Neuronal stem cell (in vitro differentiated cells): ENCODE measurements around the gene NBAS.
"Not testable (repeated sequence)": the region's sequence is repeated elsewhere in the genome, so short reads cannot be mapped to it uniquely, and the experiment has no call there.

Source experiments
- DNase-seq: peaks from one replicate; pipeline ENCODE4 v3.0.0-alpha.2; 2013; ENCODE audit warnings: low spot score
- H2AFZ ChIP-seq: one replicate; pipeline ENCODE4 v1.6.1; 2013; ENCODE audit warnings: mild to moderate bottlenecking, low read length, inconsistent platforms
- H2AK5ac ChIP-seq: 2 replicates; pipeline ENCODE4 v1.6.1; 2013; ENCODE audit warnings: low read depth, mild to moderate bottlenecking, inconsistent platforms, low read length, moderate library complexity, mixed read lengths
- H2BK120ac ChIP-seq: 2 replicates; pipeline ENCODE4 v1.6.1; 2013; ENCODE audit warnings: low read depth, mild to moderate bottlenecking, inconsistent platforms, low read length, moderate library complexity, mixed read lengths
- H2BK12ac ChIP-seq: one replicate; pipeline ENCODE4 v1.6.1; 2013; ENCODE audit warnings: low read length, inconsistent platforms
- H2BK15ac ChIP-seq: 2 replicates; pipeline ENCODE4 v1.6.1; 2013; ENCODE audit warnings: mild to moderate bottlenecking, low read length, inconsistent platforms, mixed read lengths
- H2BK5ac ChIP-seq: one replicate; pipeline ENCODE4 v1.6.1; 2013; ENCODE audit warnings: inconsistent platforms, mild to moderate bottlenecking, low read length, moderate library complexity
- H3K14ac ChIP-seq: one replicate; pipeline ENCODE4 v1.6.1; 2013; ENCODE audit warnings: low read length, inconsistent platforms
- H3K18ac ChIP-seq: 2 replicates; pipeline ENCODE4 v1.6.1; 2013; ENCODE audit warnings: low read length, inconsistent platforms
- H3K23ac ChIP-seq: 2 replicates; pipeline ENCODE4 v1.6.1; 2013; ENCODE audit warnings: low read depth, mild to moderate bottlenecking, mixed read lengths, low read length, inconsistent platforms; ENCODE audit not compliant: poor library complexity
- H3K27ac ChIP-seq: replicated peaks from 3 replicates; pipeline ENCODE4 v1.5.1; 2013; ENCODE audit warnings: low read length, inconsistent platforms
- H3K27me3 ChIP-seq, 3 experiments: 2 replicates each; pipeline ENCODE4 v1.6.1; 2013; ENCODE audit warnings: low read length in 3 of 3, mild to moderate bottlenecking in 2 of 3, inconsistent platforms in 1 of 3, low read depth in 1 of 3, mixed read lengths in 1 of 3, moderate library complexity in 1 of 3; ENCODE audit not compliant: control insufficient read depth in 3 of 3, insufficient read depth in 3 of 3
- H3K36me3 ChIP-seq, 2 donors: replicated peaks in 1 of 2; 2 replicates each; pipeline ENCODE4 v1.6.1; 2013; ENCODE audit warnings: low read length in 2 of 2; ENCODE audit not compliant: control insufficient read depth in 2 of 2, insufficient read depth in 2 of 2
- H3K4ac ChIP-seq: 2 replicates; pipeline ENCODE4 v1.6.1; 2013; ENCODE audit warnings: inconsistent platforms, mild to moderate bottlenecking, low read length, moderate library complexity
- H3K4me1 ChIP-seq, 2 donors: 1 replicate in 1 of 2; 2 replicates in 1 of 2; pipeline ENCODE4 v1.6.1; 2013; ENCODE audit warnings: low read length in 2 of 2, low read depth in 1 of 2; ENCODE audit not compliant: control insufficient read depth in 2 of 2, insufficient read depth in 1 of 2
- H3K4me2 ChIP-seq: one replicate; pipeline ENCODE4 v1.6.1; 2013; ENCODE audit warnings: mild to moderate bottlenecking, low read length, inconsistent platforms; ENCODE audit not compliant: insufficient read depth, poor library complexity, severe bottlenecking
- H3K4me3 ChIP-seq, 2 donors: 2 replicates each; pipeline ENCODE4 v1.5.1; 2013; ENCODE audit warnings: low read length in 2 of 2, mild to moderate bottlenecking in 2 of 2, inconsistent platforms in 1 of 2, moderate library complexity in 1 of 2
- H3K79me1 ChIP-seq: one replicate; pipeline ENCODE4 v1.6.1; 2013; ENCODE audit warnings: low read depth, mild to moderate bottlenecking, inconsistent platforms, low read length, moderate library complexity
- H3K9ac ChIP-seq: one replicate; pipeline ENCODE4 v1.6.1; 2013; ENCODE audit warnings: mild to moderate bottlenecking, low read depth, low read length, inconsistent platforms; ENCODE audit not compliant: poor library complexity
- H3K9me3 ChIP-seq, 2 donors: replicated peaks in 1 of 2; 2 replicates each; pipeline versions ENCODE3 to v1.6.1; 2013; ENCODE audit warnings: low read length in 2 of 2, mild to moderate bottlenecking in 2 of 2, inconsistent platforms in 1 of 2, low read depth in 1 of 2, mixed read lengths in 1 of 2, moderate library complexity in 1 of 2; ENCODE audit not compliant: control insufficient read depth in 2 of 2, insufficient read depth in 1 of 2
- H4K8ac ChIP-seq: one replicate; pipeline ENCODE4 v1.6.1; 2013; ENCODE audit warnings: low read depth, mild to moderate bottlenecking, inconsistent platforms, low read length, moderate library complexity
- H4K91ac ChIP-seq: one replicate; pipeline ENCODE4 v1.6.1; 2013; ENCODE audit warnings: low read length, low read depth, mild to moderate bottlenecking, inconsistent platforms; ENCODE audit not compliant: poor library complexity
- WGBS, 2 donors: extraction: QIAGEN DNeasy Blood & Tissue Kit; methylation state at CpG; one replicate each; pipeline ENCODE4 v1.1.7; 2013; ENCODE audit warnings: missing lambda C conversion rate in 2 of 2, mixed read lengths in 1 of 2; ENCODE audit not compliant: insufficient read length in 2 of 2, insufficient replicate concordance in 1 of 2; ENCODE audit errors: extremely low coverage in 2 of 2; 5-methylcytosine and 5-hydroxymethylcytosine counted together

Gene NBAS

GRCh38 chr2:15404511-15404910 is 156.6 kb downstream of the NBAS start:
- WGBS, 2 donors = no CpG with 5 or more reads among the region's 9 CpGs
- not testable (repeated sequence) for DNase-seq, H3K23ac ChIP-seq

GRCh38 chr2:15400240-15400826 is 160.8 kb downstream of the NBAS start:
- Histone ChIP-seq H3K4me1 (no peaks in the 10 kb centered on the region), H2BK5ac (no peak overlapping the region), H3K23ac (no peak overlapping the region), H2BK120ac (no peak overlapping the region), H3K9ac (no peak overlapping the region), H3K36me3 (peaks cover 0 to 11% of the 10 kb centered on the region in 2 donors), H2AFZ (no peak overlapping the region), H2BK12ac (no peak overlapping the region), H4K8ac (no peak overlapping the region), H3K9me3 (no peaks in the 10 kb centered on the region), H3K4me2 (no peak overlapping the region), H3K27ac (no peak overlapping the region), H3K79me1 (no peaks in the 10 kb centered on the region), H3K27me3 (no peaks in the 10 kb centered on the region), H3K18ac (no peak overlapping the region), H4K91ac (no peak overlapping the region), H3K4me3 (no peak overlapping the region), H3K14ac (no peak overlapping the region), H2AK5ac (no peak overlapping the region), H3K4ac (no peak overlapping the region), H2BK15ac (no peak overlapping the region)
- DNase-seq = no peak
- WGBS, 2 donors = no CpG with 5 or more reads among the region's 5 CpGs

More at GRCh38 chr2:15404511-15404910, 156.6 kb downstream of the NBAS start:
- not testable (repeated sequence) for H3K79me1 ChIP-seq, H3K9ac ChIP-seq, H2BK12ac ChIP-seq, H2BK5ac ChIP-seq, H3K27ac ChIP-seq, H3K18ac ChIP-seq, H4K8ac ChIP-seq, H4K91ac ChIP-seq, H3K9me3 ChIP-seq, H3K4ac ChIP-seq, H2AFZ ChIP-seq, H2BK120ac ChIP-seq, H2BK15ac ChIP-seq, H3K4me3 ChIP-seq, H3K36me3 ChIP-seq, H3K4me1 ChIP-seq, H3K14ac ChIP-seq, H3K27me3 ChIP-seq, H3K4me2 ChIP-seq, H2AK5ac ChIP-seq

- Histone ChIP-seq H3K9ac (no peak overlapping the region), H3K4me3 (no peak overlapping the region), H2BK5ac (no peak overlapping the region), H2BK15ac (no peak overlapping the region), H3K79me1 (no peaks in the 10 kb centered on the region), H4K91ac (no peak overlapping the region), H3K4me1 (no peaks in the 10 kb centered on the region), H3K14ac (no peak overlapping the region), H2AK5ac (no peak overlapping the region), H2AFZ (no peak overlapping the region), H3K4me2 (no peak overlapping the region), H3K27me3 (no peaks in the 10 kb centered on the region), H4K8ac (no peak overlapping the region), H3K9me3 (no peaks in the 10 kb centered on the region), H3K4ac (no peak overlapping the region), H2BK12ac (no peak overlapping the region), H3K27ac (no peak overlapping the region), H3K18ac (no peak overlapping the region), H3K36me3 (peaks cover 0 to 11% of the 10 kb centered on the region in 2 donors), H2BK120ac (no peak overlapping the region), H3K23ac (no peak overlapping the region)
- no peak for DNase-seq
- no CpG with 5 or more reads among the region's 1 CpG for WGBS, 2 donors
Observed at GRCh38 chr2:15399241-15399640, 161.9 kb downstream of the NBAS start.

GRCh38 chr2:15391751-15392150 is 169.4 kb downstream of the NBAS start:
- no peak overlapping the region for H2BK12ac ChIP-seq
- WGBS, 2 donors = no CpG with 5 or more reads among the region's 1 CpG
- H3K79me1 ChIP-seq = no peaks in the 10 kb centered on the region
- no peak for DNase-seq
- H2BK5ac ChIP-seq = no peak overlapping the region
- H3K4me2 ChIP-seq = no peak overlapping the region
- H3K36me3 ChIP-seq = peaks cover 0 to 31% of the 10 kb centered on the region in 2 donors
- H3K9me3 ChIP-seq = no peaks in the 10 kb centered on the region
- no peak overlapping the region for H3K23ac ChIP-seq
- H4K8ac ChIP-seq = no peak overlapping the region
- no peak overlapping the region for H3K18ac ChIP-seq
- H3K9ac ChIP-seq = no peak overlapping the region
- no peaks in the 10 kb centered on the region for H3K4me1 ChIP-seq
- H2BK15ac ChIP-seq = no peak overlapping the region
- no peak overlapping the region for H3K4me3 ChIP-seq
- no peak overlapping the region for H3K14ac ChIP-seq
- no peaks in the 10 kb centered on the region for H3K27me3 ChIP-seq
- H2AFZ ChIP-seq = no peak overlapping the region
- H4K91ac ChIP-seq = no peak overlapping the region
- H3K4ac ChIP-seq = no peak overlapping the region
- H2AK5ac ChIP-seq = no peak overlapping the region
- no peak overlapping the region for H3K27ac ChIP-seq
- H2BK120ac ChIP-seq = no peak overlapping the region
